Measurements from ENCODE around the gene MSX1.

DNA sequence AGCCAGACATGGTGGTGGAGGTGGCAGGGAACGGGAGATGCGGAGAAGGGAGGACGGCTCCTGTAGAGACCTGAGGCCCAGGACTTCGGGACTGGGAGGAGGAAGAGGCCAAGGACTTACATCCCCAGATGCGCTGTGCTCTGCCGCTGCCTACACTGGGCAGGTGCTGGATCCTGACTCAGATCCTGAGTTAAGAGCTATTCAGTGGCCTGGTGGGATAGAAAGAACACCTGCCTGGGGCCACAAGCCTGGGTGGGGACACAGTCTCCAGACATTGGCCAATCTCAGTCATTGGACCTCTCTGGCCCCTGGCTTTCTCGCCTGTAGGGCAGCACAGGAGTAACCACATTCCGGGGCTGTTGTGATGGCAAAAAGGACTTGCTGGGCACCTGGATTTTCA is 10.9 kb upstream of the MSX1 start:
- TF ChIP-seq, protein P1, sequence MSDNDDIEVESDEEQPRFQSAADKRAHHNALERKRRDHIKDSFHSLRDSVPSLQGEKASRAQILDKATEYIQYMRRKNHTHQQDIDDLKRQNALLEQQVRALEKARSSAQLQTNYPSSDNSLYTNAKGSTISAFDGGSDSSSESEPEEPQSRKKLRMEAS (IDR thresholded peaks at IDR 0.05), result no peak
- TF ChIP-seq ESRRA (IDR thresholded peaks at IDR 0.05; ENCODE audit: borderline replicate concordance, low read length), result no peak
- TF ChIP-seq, protein P2, sequence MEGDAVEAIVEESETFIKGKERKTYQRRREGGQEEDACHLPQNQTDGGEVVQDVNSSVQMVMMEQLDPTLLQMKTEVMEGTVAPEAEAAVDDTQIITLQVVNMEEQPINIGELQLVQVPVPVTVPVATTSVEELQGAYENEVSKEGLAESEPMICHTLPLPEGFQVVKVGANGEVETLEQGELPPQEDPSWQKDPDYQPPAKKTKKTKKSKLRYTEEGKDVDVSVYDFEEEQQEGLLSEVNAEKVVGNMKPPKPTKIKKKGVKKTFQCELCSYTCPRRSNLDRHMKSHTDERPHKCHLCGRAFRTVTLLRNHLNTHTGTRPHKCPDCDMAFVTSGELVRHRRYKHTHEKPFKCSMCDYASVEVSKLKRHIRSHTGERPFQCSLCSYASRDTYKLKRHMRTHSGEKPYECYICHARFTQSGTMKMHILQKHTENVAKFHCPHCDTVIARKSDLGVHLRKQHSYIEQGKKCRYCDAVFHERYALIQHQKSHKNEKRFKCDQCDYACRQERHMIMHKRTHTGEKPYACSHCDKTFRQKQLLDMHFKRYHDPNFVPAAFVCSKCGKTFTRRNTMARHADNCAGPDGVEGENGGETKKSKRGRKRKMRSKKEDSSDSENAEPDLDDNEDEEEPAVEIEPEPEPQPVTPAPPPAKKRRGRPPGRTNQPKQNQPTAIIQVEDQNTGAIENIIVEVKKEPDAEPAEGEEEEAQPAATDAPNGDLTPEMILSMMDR (IDR thresholded peaks at IDR 0.05), result no peak

Data from A549 (cell line).